H9 (cell line): ENCODE results near the gene CCDC27. TPM values are rescaled to one million over a fixed set of nuclear protein-coding genes. Genes with fewer than 3 reads are reported as not detected.

Source experiments
- DNase-seq: peaks from one replicate; pipeline ENCODE4 v3.0.0-alpha.2; 2017
- H2AFZ ChIP-seq: one replicate; pipeline ENCODE4 v1.6.1; 2013; ENCODE audit warnings: mild to moderate bottlenecking, low read length, control low read depth, moderate library complexity
- H2AK5ac ChIP-seq: 2 replicates; pipeline ENCODE4 v1.6.1; 2013; ENCODE audit warnings: low read length, control low read depth, mixed read lengths; ENCODE audit not compliant: insufficient read length
- H2BK120ac ChIP-seq: one replicate; pipeline ENCODE4 v1.6.1; 2013; ENCODE audit warnings: low read depth, mild to moderate bottlenecking, low read length, control low read depth, inconsistent platforms; ENCODE audit not compliant: poor library complexity, severe bottlenecking
- H2BK12ac ChIP-seq: 2 replicates; pipeline ENCODE4 v1.6.1; 2013; ENCODE audit warnings: low read length, control low read depth, mixed read lengths, low read depth; ENCODE audit not compliant: insufficient read length
- H2BK15ac ChIP-seq: 2 replicates; pipeline ENCODE4 v1.6.1; 2013; ENCODE audit warnings: low read depth, low read length, control low read depth
- H2BK20ac ChIP-seq: one replicate; pipeline ENCODE4 v1.6.1; 2013; ENCODE audit warnings: low read depth, mild to moderate bottlenecking, low read length, control low read depth, inconsistent platforms; ENCODE audit not compliant: poor library complexity, severe bottlenecking
- H2BK5ac ChIP-seq: 2 replicates; pipeline ENCODE4 v1.6.1; 2013; ENCODE audit warnings: low read length, control low read depth, mixed read lengths; ENCODE audit not compliant: insufficient read length
- H3K14ac ChIP-seq: 2 replicates; pipeline ENCODE4 v1.6.1; 2013; ENCODE audit warnings: low read length, control low read depth; ENCODE audit not compliant: insufficient read depth
- H3K18ac ChIP-seq: 2 replicates; pipeline ENCODE4 v1.6.1; 2013; ENCODE audit warnings: low read depth, mild to moderate bottlenecking, mixed read lengths, low read length, control low read depth; ENCODE audit not compliant: insufficient read length
- H3K23ac ChIP-seq: 2 replicates; pipeline ENCODE4 v1.6.1; 2013; ENCODE audit warnings: low read length, control low read depth, mixed read lengths, low read depth; ENCODE audit not compliant: insufficient read length
- H3K23me2 ChIP-seq: 2 replicates; pipeline ENCODE4 v1.6.1; 2013; ENCODE audit warnings: low read depth, mild to moderate bottlenecking, mixed read lengths, low read length, control low read depth; ENCODE audit not compliant: insufficient read length, poor library complexity, severe bottlenecking
- H3K27ac ChIP-seq: 2 replicates; pipeline ENCODE4 v1.5.1; 2013; ENCODE audit warnings: low read length, control low read depth, mixed read lengths, low read depth; ENCODE audit not compliant: insufficient read length
- H3K27me3 ChIP-seq: 2 replicates; pipeline ENCODE4 v1.6.1; 2013; ENCODE audit warnings: low read length, control low read depth, inconsistent platforms; ENCODE audit not compliant: insufficient read depth
- H3K4ac ChIP-seq: 2 replicates; pipeline ENCODE4 v1.6.1; 2013; ENCODE audit warnings: low read depth, mild to moderate bottlenecking, control low read depth, inconsistent platforms, low read length, moderate library complexity
- H3K4me1 ChIP-seq: 2 replicates; pipeline ENCODE4 v1.6.1; 2013; ENCODE audit warnings: low read length, control low read depth, inconsistent platforms; ENCODE audit not compliant: insufficient read depth
- H3K4me2 ChIP-seq: 2 replicates; pipeline ENCODE4 v1.6.1; 2013; ENCODE audit warnings: low read length, control low read depth, mixed read lengths; ENCODE audit not compliant: insufficient read length, insufficient read depth
- H3K56ac ChIP-seq: 2 replicates; pipeline ENCODE4 v1.6.1; 2013; ENCODE audit warnings: low read depth, mild to moderate bottlenecking, mixed read lengths, low read length, control low read depth; ENCODE audit not compliant: insufficient read length
- H3K79me1 ChIP-seq: 2 replicates; pipeline ENCODE4 v1.6.1; 2013; ENCODE audit warnings: low read depth, mild to moderate bottlenecking, moderate library complexity, low read length, control low read depth, inconsistent platforms; ENCODE audit not compliant: insufficient read depth, poor library complexity, severe bottlenecking
- H3K79me2 ChIP-seq: 2 replicates; pipeline ENCODE4 v1.6.1; 2013; ENCODE audit warnings: low read length, control low read depth, inconsistent platforms; ENCODE audit not compliant: insufficient read depth
- H3K9ac ChIP-seq: 2 replicates; pipeline ENCODE4 v1.6.1; 2013; ENCODE audit warnings: low read length, control low read depth, mixed read lengths; ENCODE audit not compliant: insufficient read length; ENCODE audit errors: extremely low read depth
- H3K9me3 ChIP-seq: one replicate; pipeline ENCODE4 v1.6.1; 2013; ENCODE audit warnings: low read depth, low read length, inconsistent platforms; ENCODE audit not compliant: control insufficient read depth
- H3T11ph ChIP-seq: one replicate; pipeline ENCODE4 v1.6.1; 2013; ENCODE audit warnings: mild to moderate bottlenecking, low read length, control low read depth, inconsistent platforms
- H4K20me1 ChIP-seq: one replicate; pipeline ENCODE4 v1.6.1; 2013; ENCODE audit not compliant: control insufficient read depth, insufficient read length, insufficient read depth
- H4K5ac ChIP-seq: 2 replicates; pipeline ENCODE4 v1.6.1; 2013; ENCODE audit warnings: low read depth, mild to moderate bottlenecking, mixed read lengths, low read length, control low read depth; ENCODE audit not compliant: insufficient read length
- H4K8ac ChIP-seq: replicated peaks from 2 replicates; pipeline ENCODE4 v1.6.1; 2013; ENCODE audit warnings: low read length, control low read depth, mixed read lengths, low read depth; ENCODE audit not compliant: insufficient read length
- H4K91ac ChIP-seq: 2 replicates; pipeline ENCODE4 v1.6.1; 2013; ENCODE audit warnings: low read depth, mild to moderate bottlenecking, moderate library complexity, mixed read lengths, low read length, control low read depth; ENCODE audit not compliant: insufficient read length
- H3K27ac Mint-ChIP-seq, 3 experiments: 2 replicates in 2 of 3; 3 replicates in 1 of 3; pipeline ENCODE4 v1.8.0; 2020 to 2021; ENCODE audit warnings: mixed read lengths in 3 of 3, mild to moderate bottlenecking in 1 of 3, moderate library complexity in 1 of 3
- H3K27me3 Mint-ChIP-seq: 2 replicates; pipeline ENCODE4 v1.8.0; 2021; ENCODE audit warnings: low read depth, mild to moderate bottlenecking, moderate library complexity, mixed read lengths
- H3K36me3 Mint-ChIP-seq, 3 experiments: 2 replicates in 2 of 3; 3 replicates in 1 of 3; pipeline ENCODE4 v1.8.0; 2020 to 2021; ENCODE audit warnings: low read depth in 3 of 3, mixed read lengths in 3 of 3; ENCODE audit not compliant: insufficient read depth in 1 of 3
- H3K4me1 Mint-ChIP-seq, 2 experiments: 2 replicates each; pipeline ENCODE4 v1.8.0; 2020; ENCODE audit warnings: mixed read lengths in 2 of 2
- H3K4me3 Mint-ChIP-seq, 2 experiments: 2 replicates in 1 of 2; 3 replicates in 1 of 2; pipeline ENCODE4 v1.8.0; 2020 to 2021; ENCODE audit warnings: mild to moderate bottlenecking in 2 of 2, mixed read lengths in 2 of 2, moderate library complexity in 1 of 2
- H3K9me3 Mint-ChIP-seq, 2 experiments: 2 replicates in 1 of 2; 3 replicates in 1 of 2; pipeline ENCODE4 v1.8.0; 2020; ENCODE audit warnings: mild to moderate bottlenecking in 2 of 2, mixed read lengths in 2 of 2, moderate library complexity in 1 of 2
- CTCF ChIP-seq: fragments of 200-600 bp; sonication (generic); conservative IDR thresholded peaks from 3 replicates; pipeline ENCODE4 v1.8.0; 2021; ENCODE audit warnings: antibody characterized with exemption, mild to moderate bottlenecking
- WGBS: extraction: QIAGEN DNeasy Blood & Tissue Kit; methylation state at CpG from one replicate; pipeline ENCODE4 v1.1.7; 2013; ENCODE audit warnings: missing lambda C conversion rate, low lambda C conversion rate, mixed read lengths; ENCODE audit not compliant: insufficient read length; ENCODE audit errors: extremely low coverage; 5-methylcytosine and 5-hydroxymethylcytosine counted together
- total RNA-seq: library from RNA; stranded (reverse); gene quantifications from 2 replicates; pipeline ENCODE4 v1.2.1, GENCODE V29; 2021

Gene CCDC27
- total RNA-seq, 1 experiment from 2014 or later, result not detected

GRCh38 chr1:3786468-3787348, 34.5 kb downstream of the CCDC27 start:
- no peaks in the 10 kb centered on the region for H3K27me3 ChIP-seq
- H3K18ac ChIP-seq, result no peak overlapping the region
- no peaks in the 10 kb centered on the region for H3K4me1 ChIP-seq
- H3K14ac ChIP-seq, result no peak overlapping the region
- no peak overlapping the region for H3K23ac ChIP-seq
- no peaks in the 10 kb centered on the region; the same call in 1 of the 2 replicates for H3K27me3 Mint-ChIP-seq
- H3T11ph ChIP-seq, result no peak overlapping the region
- H3K4me2 ChIP-seq, result no peak overlapping the region
- H3K27ac Mint-ChIP-seq, result peak overlapping the region in 2 of 3 experiments; percentile 19 to 68; a peak in 1 of 7 replicates
- no peak overlapping the region for H4K8ac ChIP-seq
- no peak overlapping the region for H2AFZ ChIP-seq
- peaks cover 10% of the 10 kb centered on the region; the same call in 1 of the 2 replicates for H3K79me2 ChIP-seq
- H3K27ac ChIP-seq, result no peak overlapping the region
- no peak overlapping the region for H4K91ac ChIP-seq
- WGBS, result no CpG with 5 or more reads among the region's 45 CpGs
- no peaks in the 10 kb centered on the region for H3K79me1 ChIP-seq
- no peaks in the 10 kb centered on the region for H4K20me1 ChIP-seq
- no peak for TF ChIP-seq CTCF
- no peak overlapping the region for H4K5ac ChIP-seq
- DNase-seq, result no peak
- no peak overlapping the region for H3K4me3 Mint-ChIP-seq
- H3K9me3 ChIP-seq, result no peaks in the 10 kb centered on the region
- H3K9ac ChIP-seq, result no peak overlapping the region
- H3K23me2 ChIP-seq, result no peaks in the 10 kb centered on the region
- no peak overlapping the region for H2BK120ac ChIP-seq
- no peak overlapping the region for H2BK20ac ChIP-seq
- peaks cover 54 to 64% (median 58%) of the 10 kb centered on the region in 3 experiments for H3K36me3 Mint-ChIP-seq
- no peak overlapping the region for H3K4ac ChIP-seq
- no peak overlapping the region for H3K56ac ChIP-seq
- peaks cover 10 to 17% of the 10 kb centered on the region in 2 experiments for H3K4me1 Mint-ChIP-seq
- no peak overlapping the region for H2BK15ac ChIP-seq
- H2BK5ac ChIP-seq, result no peak overlapping the region
- H2AK5ac ChIP-seq, result no peak overlapping the region
- no peaks in the 10 kb centered on the region for H3K9me3 Mint-ChIP-seq
- no peak overlapping the region for H2BK12ac ChIP-seq
